ENCODE measurements around the gene MECR. TPM values are rescaled to one million over a fixed set of nuclear protein-coding genes. Genes with fewer than 3 reads are reported as not detected.

Gene MECR
- polyA plus RNA-seq, 1 of the 3 experiments (the other 2 are of a cell fraction) = 38.3 TPM

DNA sequence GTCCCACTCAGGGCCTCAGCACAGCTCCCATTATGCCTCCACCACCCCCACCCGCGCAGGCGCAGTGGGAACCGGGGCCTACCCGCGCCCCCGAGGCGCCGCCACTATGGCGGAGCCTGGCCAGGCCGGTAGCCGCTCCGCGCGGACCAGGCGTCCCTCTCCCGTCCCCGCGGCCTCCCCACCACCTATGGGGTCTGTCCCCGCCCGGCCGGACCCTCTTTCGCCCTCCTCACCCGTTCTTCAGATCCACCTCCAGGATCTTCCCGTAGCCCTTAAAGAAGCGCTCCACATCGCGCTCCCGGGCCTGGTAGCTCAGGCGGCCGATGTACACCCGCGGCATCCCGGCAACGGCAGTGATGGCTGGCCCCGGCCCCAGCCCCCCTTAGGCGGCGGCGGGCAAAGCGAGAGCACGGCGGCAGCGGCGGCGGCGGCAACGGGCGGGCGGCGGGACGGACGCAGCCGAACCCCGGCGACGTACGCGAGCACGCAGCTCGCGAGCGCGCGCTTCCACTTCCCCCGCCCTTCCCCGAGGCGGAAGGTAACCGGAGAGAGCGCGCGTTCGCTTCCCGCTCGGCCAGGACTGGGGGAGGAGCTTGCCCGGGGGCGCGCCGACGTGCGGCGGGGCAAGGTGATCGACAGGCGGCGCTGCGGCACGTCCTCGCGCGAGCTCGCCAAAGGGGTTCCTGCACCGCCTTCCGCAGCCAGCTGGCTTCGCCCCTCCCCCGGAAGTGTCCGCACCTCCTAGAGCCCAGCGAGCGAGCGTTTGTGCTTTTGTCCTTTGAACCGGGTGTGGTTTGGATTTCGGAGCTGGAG lies 49.1 kb downstream of the MECR start, which contains the start of gene SRSF4:
Gene SRSF4 (minus strand): TSS at position 488 of the 813 bp plus-strand sequence. CDS start 148 bp downstream, at position 340.
- Histone ChIP-seq H2AFZ (ENCODE audit: low read depth) (peak within 1 kb of the TSS; percentile 93), H3K4me2 (peak within 1 kb of the TSS; percentile 86), H3F3A (replicated peaks; ENCODE audit: insufficient read depth) (peaks cover 26% of the 10 kb centered on the region), H3K36me3 (replicated peaks in 1 of 2; ENCODE audit: control insufficient read depth in 1 of 2, insufficient read depth in 2 of 2, low read length in 1 of 2) (peaks cover 6 to 14% of the 10 kb centered on the region in 2 experiments), H3K27me3 (ENCODE audit: insufficient read depth) (no peaks in the 10 kb centered on the region), H3K4me3 (ENCODE audit: low read depth in 2 of 2, low read length in 1 of 2) (peak within 1 kb of the TSS; percentile 86 to 95), H3K4me1 (ENCODE audit: control insufficient read depth in 1 of 2, insufficient read depth in 2 of 2, low read depth in 1 of 2, low read length in 1 of 2) (peaks cover 10 to 23% of the 10 kb centered on the region in 2 experiments; a peak in 3 of 4 replicates), H3K9me3 (no peaks in the 10 kb centered on the region), H3K79me2 (ENCODE audit: insufficient read depth) (peaks cover 50% of the 10 kb centered on the region), H3K9me2 (no peaks in the 10 kb centered on the region), H3K27ac (ENCODE audit: low read depth in 2 of 2, low read length in 1 of 2) (peak within 1 kb of the TSS; percentile 98 to 99), H3K9ac (peak within 1 kb of the TSS; percentile 100), H4K20me1 (ENCODE audit: insufficient read depth) (peaks cover 46% of the 10 kb centered on the region)
- 1% methylated on average over 16 of the region's 100 CpGs for WGBS (ENCODE audit: low lambda C conversion rate)
- ChIA-PET CTCF (interaction anchor here (0.6 to 6.6 kb wide), 22 partner anchors 11 to 1199 kb away, joined by 3 to 45 read pairs (median 4); partner anchors contain the start of genes MECR, TMEM200B and YTHDF2), POLR2A (interaction anchor here (0.6 to 2.5 kb wide), 18 partner anchors 9 to 1526 kb away, joined by 3 to 22 read pairs (median 4); partner anchors contain the start of genes EPB41, TMEM200B and YTHDF2)
- DNase-seq = peak; percentile 98
- TF ChIP-seq EP300 (IDR thresholded peaks at IDR 0.05; ENCODE audit: borderline replicate concordance in 1 of 2, low read depth in 1 of 2, low read length in 1 of 2) (no peak), JUND (IDR thresholded peaks at IDR 0.05) (no peak), GATA2 (CRISPR knock-in tag; IDR thresholded peaks at IDR 0.05) (no peak), TEAD4 (IDR thresholded peaks at IDR 0.05; ENCODE audit: borderline replicate concordance, insufficient read depth) (no peak), USF2 (IDR thresholded peaks at IDR 0.05; ENCODE audit: borderline replicate concordance, low read depth, low read length) (no peak), RFX5 (IDR thresholded peaks at IDR 0.05; ENCODE audit: low read length) (no peak), EZH2phosphoT487 (IDR thresholded peaks at IDR 0.05; ENCODE audit: borderline replicate concordance, low read depth) (no peak), ELF1 (IDR thresholded peaks at IDR 0.05) (peak; percentile 77), POLR2AphosphoS5 (IDR thresholded peaks at IDR 0.05; ENCODE audit: low read depth, low read length) (peak; percentile 93), NRF1 (IDR thresholded peaks at IDR 0.05; ENCODE audit: low read depth, low read length) (peak; percentile 86), SMC3 (IDR thresholded peaks at IDR 0.05; ENCODE audit: low read depth, low read length) (peak; percentile 50), FOXJ3 (CRISPR knock-in tag; IDR thresholded peaks at IDR 0.05) (no peak), NFIC (IDR thresholded peaks at IDR 0.05; ENCODE audit: borderline replicate concordance) (no peak), TAF1 (IDR thresholded peaks at IDR 0.05; ENCODE audit: borderline replicate concordance, low read depth, low read length) (peak; percentile 91), CHD2 (IDR thresholded peaks at IDR 0.05; ENCODE audit: low read length, partially characterized antibody) (peak; percentile 97), TCF12 (IDR thresholded peaks at IDR 0.05) (peak; percentile 48; the same call in 1 of the 2 replicates), MEF2A (IDR thresholded peaks at IDR 0.05; ENCODE audit: borderline replicate concordance, low read depth) (no peak)
- TF ChIP-seq, protein P1, sequence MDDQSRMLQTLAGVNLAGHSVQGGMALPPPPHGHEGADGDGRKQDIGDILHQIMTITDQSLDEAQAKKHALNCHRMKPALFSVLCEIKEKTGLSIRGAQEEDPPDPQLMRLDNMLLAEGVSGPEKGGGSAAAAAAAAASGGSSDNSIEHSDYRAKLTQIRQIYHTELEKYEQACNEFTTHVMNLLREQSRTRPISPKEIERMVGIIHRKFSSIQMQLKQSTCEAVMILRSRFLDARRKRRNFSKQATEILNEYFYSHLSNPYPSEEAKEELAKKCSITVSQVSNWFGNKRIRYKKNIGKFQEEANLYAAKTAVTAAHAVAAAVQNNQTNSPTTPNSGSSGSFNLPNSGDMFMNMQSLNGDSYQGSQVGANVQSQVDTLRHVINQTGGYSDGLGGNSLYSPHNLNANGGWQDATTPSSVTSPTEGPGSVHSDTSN (IDR thresholded peaks at IDR 0.05) = peak; percentile 90
- TF ChIP-seq, protein P2, sequence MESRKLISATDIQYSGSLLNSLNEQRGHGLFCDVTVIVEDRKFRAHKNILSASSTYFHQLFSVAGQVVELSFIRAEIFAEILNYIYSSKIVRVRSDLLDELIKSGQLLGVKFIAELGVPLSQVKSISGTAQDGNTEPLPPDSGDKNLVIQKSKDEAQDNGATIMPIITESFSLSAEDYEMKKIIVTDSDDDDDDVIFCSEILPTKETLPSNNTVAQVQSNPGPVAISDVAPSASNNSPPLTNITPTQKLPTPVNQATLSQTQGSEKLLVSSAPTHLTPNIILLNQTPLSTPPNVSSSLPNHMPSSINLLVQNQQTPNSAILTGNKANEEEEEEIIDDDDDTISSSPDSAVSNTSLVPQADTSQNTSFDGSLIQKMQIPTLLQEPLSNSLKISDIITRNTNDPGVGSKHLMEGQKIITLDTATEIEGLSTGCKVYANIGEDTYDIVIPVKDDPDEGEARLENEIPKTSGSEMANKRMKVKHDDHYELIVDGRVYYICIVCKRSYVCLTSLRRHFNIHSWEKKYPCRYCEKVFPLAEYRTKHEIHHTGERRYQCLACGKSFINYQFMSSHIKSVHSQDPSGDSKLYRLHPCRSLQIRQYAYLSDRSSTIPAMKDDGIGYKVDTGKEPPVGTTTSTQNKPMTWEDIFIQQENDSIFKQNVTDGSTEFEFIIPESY (IDR thresholded peaks at IDR 0.05; ENCODE audit: borderline replicate concordance, low read depth) = peak; percentile 93
- TF ChIP-seq, protein P3, sequence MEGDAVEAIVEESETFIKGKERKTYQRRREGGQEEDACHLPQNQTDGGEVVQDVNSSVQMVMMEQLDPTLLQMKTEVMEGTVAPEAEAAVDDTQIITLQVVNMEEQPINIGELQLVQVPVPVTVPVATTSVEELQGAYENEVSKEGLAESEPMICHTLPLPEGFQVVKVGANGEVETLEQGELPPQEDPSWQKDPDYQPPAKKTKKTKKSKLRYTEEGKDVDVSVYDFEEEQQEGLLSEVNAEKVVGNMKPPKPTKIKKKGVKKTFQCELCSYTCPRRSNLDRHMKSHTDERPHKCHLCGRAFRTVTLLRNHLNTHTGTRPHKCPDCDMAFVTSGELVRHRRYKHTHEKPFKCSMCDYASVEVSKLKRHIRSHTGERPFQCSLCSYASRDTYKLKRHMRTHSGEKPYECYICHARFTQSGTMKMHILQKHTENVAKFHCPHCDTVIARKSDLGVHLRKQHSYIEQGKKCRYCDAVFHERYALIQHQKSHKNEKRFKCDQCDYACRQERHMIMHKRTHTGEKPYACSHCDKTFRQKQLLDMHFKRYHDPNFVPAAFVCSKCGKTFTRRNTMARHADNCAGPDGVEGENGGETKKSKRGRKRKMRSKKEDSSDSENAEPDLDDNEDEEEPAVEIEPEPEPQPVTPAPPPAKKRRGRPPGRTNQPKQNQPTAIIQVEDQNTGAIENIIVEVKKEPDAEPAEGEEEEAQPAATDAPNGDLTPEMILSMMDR (IDR thresholded peaks at IDR 0.05) = peak; percentile 59
- TF ChIP-seq, protein P4, sequence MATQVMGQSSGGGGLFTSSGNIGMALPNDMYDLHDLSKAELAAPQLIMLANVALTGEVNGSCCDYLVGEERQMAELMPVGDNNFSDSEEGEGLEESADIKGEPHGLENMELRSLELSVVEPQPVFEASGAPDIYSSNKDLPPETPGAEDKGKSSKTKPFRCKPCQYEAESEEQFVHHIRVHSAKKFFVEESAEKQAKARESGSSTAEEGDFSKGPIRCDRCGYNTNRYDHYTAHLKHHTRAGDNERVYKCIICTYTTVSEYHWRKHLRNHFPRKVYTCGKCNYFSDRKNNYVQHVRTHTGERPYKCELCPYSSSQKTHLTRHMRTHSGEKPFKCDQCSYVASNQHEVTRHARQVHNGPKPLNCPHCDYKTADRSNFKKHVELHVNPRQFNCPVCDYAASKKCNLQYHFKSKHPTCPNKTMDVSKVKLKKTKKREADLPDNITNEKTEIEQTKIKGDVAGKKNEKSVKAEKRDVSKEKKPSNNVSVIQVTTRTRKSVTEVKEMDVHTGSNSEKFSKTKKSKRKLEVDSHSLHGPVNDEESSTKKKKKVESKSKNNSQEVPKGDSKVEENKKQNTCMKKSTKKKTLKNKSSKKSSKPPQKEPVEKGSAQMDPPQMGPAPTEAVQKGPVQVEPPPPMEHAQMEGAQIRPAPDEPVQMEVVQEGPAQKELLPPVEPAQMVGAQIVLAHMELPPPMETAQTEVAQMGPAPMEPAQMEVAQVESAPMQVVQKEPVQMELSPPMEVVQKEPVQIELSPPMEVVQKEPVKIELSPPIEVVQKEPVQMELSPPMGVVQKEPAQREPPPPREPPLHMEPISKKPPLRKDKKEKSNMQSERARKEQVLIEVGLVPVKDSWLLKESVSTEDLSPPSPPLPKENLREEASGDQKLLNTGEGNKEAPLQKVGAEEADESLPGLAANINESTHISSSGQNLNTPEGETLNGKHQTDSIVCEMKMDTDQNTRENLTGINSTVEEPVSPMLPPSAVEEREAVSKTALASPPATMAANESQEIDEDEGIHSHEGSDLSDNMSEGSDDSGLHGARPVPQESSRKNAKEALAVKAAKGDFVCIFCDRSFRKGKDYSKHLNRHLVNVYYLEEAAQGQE (IDR thresholded peaks at IDR 0.05; ENCODE audit: low read depth, low read length) = peak; percentile 22; the same call in 1 of the 2 replicates
